Activated B cell treated with CpG ODN at 0.5 μM for 24 hours (primary cell): Measurements from ENCODE around the gene IL6. TPM values are rescaled to one million over a fixed set of nuclear protein-coding genes. Genes with fewer than 3 reads are reported as not detected.

Source experiments
- ATAC-seq: fragments of 200-7000 bp; cut with Tn5 transposase; one replicate; pipeline ENCODE4 v1.10.0; 2021; ENCODE audit warnings: low read depth, mild to moderate bottlenecking, moderate library complexity
- CTCF ChIA-PET: fragments of 350-600 bp; sonication (Branson Sonifier 250); formaldehyde crosslinking; loops from one replicate; lab custom pipeline; 2021; ENCODE audit warnings: antibody characterized with exemption; lab: Charles Lee
- POLR2A ChIA-PET: fragments of 350-600 bp; sonication (Branson Sonifier 250); formaldehyde crosslinking; loops from one replicate; lab custom pipeline; 2021; ENCODE audit warnings: antibody characterized with exemption; lab: Charles Lee
- DNase-seq: peaks from one replicate; pipeline ENCODE4 v3.0.0; 2022
- H3K27ac Mint-ChIP-seq: one replicate; pipeline ENCODE4 v1.8.0; 2020; ENCODE audit warnings: mixed read lengths
- H3K27me3 Mint-ChIP-seq: one replicate; pipeline ENCODE4 v1.8.0; 2021; ENCODE audit warnings: mixed read lengths
- H3K36me3 Mint-ChIP-seq: one replicate; pipeline ENCODE4 v1.8.0; 2021; ENCODE audit warnings: low read depth, mixed read lengths
- H3K4me1 Mint-ChIP-seq: one replicate; pipeline ENCODE4 v1.8.0; 2021; ENCODE audit warnings: mixed read lengths
- H3K4me3 Mint-ChIP-seq: one replicate; pipeline ENCODE4 v1.8.0; 2020; ENCODE audit warnings: mild to moderate bottlenecking, mixed read lengths
- H3K9me3 Mint-ChIP-seq: one replicate; pipeline ENCODE4 v1.8.0; 2020; ENCODE audit warnings: mixed read lengths
- CTCF ChIP-seq: fragments of 200-600 bp; IDR thresholded peaks from one replicate; pipeline ENCODE4 v1.8.0; 2022; ENCODE audit warnings: antibody characterized with exemption, mild to moderate bottlenecking
- intact Hi-C: fragments of 100-400 bp; cut with micrococcal nuclease; formaldehyde crosslinking; loops from one replicate; pipeline ENCODE4 v1.15.1; 2024
- total RNA-seq: library from RNA; stranded (reverse); gene quantifications from 2 replicates; pipeline ENCODE4 v1.2.3, GENCODE V29; 2022

Gene IL6
- total RNA-seq, 1 donor from 2014 or later: 72.3 TPM

DNA sequence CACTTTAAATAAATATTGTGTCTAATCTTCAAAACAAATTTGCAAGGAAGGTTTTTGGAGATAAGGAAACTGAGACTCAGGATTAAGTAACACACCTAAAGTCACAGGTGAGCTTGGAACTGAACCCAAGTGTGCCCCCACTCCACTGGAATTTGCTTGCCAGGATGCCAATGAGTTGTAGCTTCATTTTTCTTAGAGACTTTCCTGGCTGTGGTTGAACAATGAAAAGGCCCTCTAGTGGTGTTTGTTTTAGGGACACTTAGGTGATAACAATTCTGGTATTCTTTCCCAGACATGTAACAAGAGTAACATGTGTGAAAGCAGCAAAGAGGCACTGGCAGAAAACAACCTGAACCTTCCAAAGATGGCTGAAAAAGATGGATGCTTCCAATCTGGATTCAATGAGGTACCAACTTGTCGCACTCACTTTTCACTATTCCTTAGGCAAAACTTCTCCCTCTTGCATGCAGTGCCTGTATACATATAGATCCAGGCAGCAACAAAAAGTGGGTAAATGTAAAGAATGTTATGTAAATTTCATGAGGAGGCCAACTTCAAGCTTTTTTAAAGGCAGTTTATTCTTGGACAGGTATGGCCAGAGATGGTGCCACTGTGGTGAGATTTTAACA, 1.5 kb downstream of the IL6 start:
- H3K27me3 Mint-ChIP-seq: no peaks in the 10 kb centered on the region
- DNase-seq (no peak), ATAC-seq (no peak)
- ChIA-PET POLR2A (interaction anchor here (0.6 to 8.2 kb wide), 8 partner anchors 30 to 167 kb away, joined by 3 to 215 read pairs (median 10); no protein-coding TSS in a partner anchor), CTCF (interaction anchor here (0.9 to 12.7 kb wide), 16 partner anchors 16 to 327 kb away, joined by 3 to 348 read pairs (median 10); no protein-coding TSS in a partner anchor)
- intact Hi-C loops: loop anchor here (5.0 kb wide), 1 partner anchor 124 kb away; no protein-coding TSS in a partner anchor
- no peaks in the 10 kb centered on the region for H3K9me3 Mint-ChIP-seq
- TF ChIP-seq CTCF: no peak
- H3K4me3 Mint-ChIP-seq: peak overlapping the region; percentile 94
- peak overlapping the region; percentile 94 for H3K27ac Mint-ChIP-seq
- peaks cover 44% of the 10 kb centered on the region for H3K36me3 Mint-ChIP-seq
- peaks cover 70% of the 10 kb centered on the region for H3K4me1 Mint-ChIP-seq

DNA sequence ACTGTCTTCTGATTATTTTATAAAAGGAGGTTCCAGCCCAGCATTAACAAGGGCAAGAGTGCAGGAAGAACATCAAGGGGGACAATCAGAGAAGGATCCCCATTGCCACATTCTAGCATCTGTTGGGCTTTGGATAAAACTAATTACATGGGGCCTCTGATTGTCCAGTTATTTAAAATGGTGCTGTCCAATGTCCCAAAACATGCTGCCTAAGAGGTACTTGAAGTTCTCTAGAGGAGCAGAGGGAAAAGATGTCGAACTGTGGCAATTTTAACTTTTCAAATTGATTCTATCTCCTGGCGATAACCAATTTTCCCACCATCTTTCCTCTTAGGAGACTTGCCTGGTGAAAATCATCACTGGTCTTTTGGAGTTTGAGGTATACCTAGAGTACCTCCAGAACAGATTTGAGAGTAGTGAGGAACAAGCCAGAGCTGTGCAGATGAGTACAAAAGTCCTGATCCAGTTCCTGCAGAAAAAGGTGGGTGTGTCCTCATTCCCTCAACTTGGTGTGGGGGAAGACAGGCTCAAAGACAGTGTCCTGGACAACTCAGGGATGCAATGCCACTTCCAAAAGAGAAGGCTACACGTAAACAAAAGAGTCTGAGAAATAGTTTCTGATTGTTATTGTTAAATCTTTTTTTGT, 2.3 kb downstream of the IL6 start:
- ATAC-seq (no peak), DNase-seq (no peak)
- H3K36me3 Mint-ChIP-seq: peaks cover 46% of the 10 kb centered on the region
- ChIA-PET CTCF (interaction anchor here (1.3 to 12.7 kb wide), 4 partner anchors 53 to 176 kb away, joined by 3 to 348 read pairs (median 68); no protein-coding TSS in a partner anchor), POLR2A (interaction anchor here (1.6 to 8.2 kb wide), 3 partner anchors 31 to 70 kb away, joined by 4 to 215 read pairs (median 129); no protein-coding TSS in a partner anchor)
- H3K4me3 Mint-ChIP-seq: peak overlapping the region; percentile 94
- H3K27ac Mint-ChIP-seq: no peak overlapping the region
- no peak for TF ChIP-seq CTCF
- peaks cover 65% of the 10 kb centered on the region for H3K4me1 Mint-ChIP-seq
- no peaks in the 10 kb centered on the region for H3K27me3 Mint-ChIP-seq
- no peaks in the 10 kb centered on the region for H3K9me3 Mint-ChIP-seq
- intact Hi-C loops: loop anchor here (5.0 kb wide), 1 partner anchor 123 kb away; no protein-coding TSS in a partner anchor

DNA sequence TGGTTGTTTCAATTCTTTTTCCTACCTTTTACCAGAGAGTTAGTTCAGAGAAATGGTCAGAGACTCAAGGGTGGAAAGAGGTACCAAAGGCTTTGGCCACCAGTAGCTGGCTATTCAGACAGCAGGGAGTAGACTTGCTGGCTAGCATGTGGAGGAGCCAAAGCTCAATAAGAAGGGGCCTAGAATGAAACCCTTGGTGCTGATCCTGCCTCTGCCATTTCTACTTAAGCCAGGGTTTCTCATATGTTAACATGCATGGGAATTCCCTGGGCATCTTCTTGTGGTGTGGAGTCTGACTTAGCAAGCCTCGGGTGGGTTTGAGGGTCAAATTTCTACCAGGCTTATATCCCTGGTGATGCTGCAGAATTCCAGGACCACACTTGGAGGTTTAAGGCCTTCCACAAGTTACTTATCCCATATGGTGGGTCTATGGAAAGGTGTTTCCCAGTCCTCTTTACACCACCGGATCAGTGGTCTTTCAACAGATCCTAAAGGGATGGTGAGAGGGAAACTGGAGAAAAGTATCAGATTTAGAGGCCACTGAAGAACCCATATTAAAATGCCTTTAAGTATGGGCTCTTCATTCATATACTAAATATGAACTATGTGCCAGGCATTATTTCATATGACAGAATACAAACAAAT, 3.2 kb downstream of the IL6 start:
- intact Hi-C loops: no loop called here
- ATAC-seq (no peak), DNase-seq (no peak)
- peaks cover 46% of the 10 kb centered on the region for H3K36me3 Mint-ChIP-seq
- ChIA-PET POLR2A (interaction anchor here (0.7 to 1.6 kb wide), 3 partner anchors 17 to 57 kb away, joined by 3 to 4 read pairs (median 4); no protein-coding TSS in a partner anchor), CTCF (interaction anchor here (8.3 to 12.7 kb wide), 2 partner anchors 68 to 169 kb away, joined by 110 to 348 read pairs; no protein-coding TSS in a partner anchor)
- peak overlapping the region; percentile 67 for H3K27ac Mint-ChIP-seq
- H3K9me3 Mint-ChIP-seq: no peaks in the 10 kb centered on the region
- peak overlapping the region; percentile 94 for H3K4me3 Mint-ChIP-seq
- no peak for TF ChIP-seq CTCF
- peaks cover 58% of the 10 kb centered on the region for H3K4me1 Mint-ChIP-seq
- no peaks in the 10 kb centered on the region for H3K27me3 Mint-ChIP-seq

- DNase-seq (no peak), ATAC-seq (no peak)
- ChIA-PET CTCF (interaction anchor here (0.7 to 12.7 kb wide), 6 partner anchors 34 to 325 kb away, joined by 3 to 348 read pairs (median 6); no protein-coding TSS in a partner anchor), POLR2A (interaction anchor here (0.7 to 3.1 kb wide), 6 partner anchors 8 to 170 kb away, joined by 3 to 17 read pairs (median 6); no protein-coding TSS in a partner anchor)
- Mint-ChIP-seq H3K36me3 (peaks cover 46% of the 10 kb centered on the region), H3K4me1 (peaks cover 49% of the 10 kb centered on the region), H3K9me3 (no peaks in the 10 kb centered on the region), H3K27ac (peak overlapping the region; percentile 67), H3K4me3 (peak overlapping the region; percentile 62), H3K27me3 (no peaks in the 10 kb centered on the region)
- intact Hi-C loops: no loop called here
- TF ChIP-seq CTCF: no peak
Observed at GRCh38 chr7:22730921-22731654, 4.1 kb downstream of the IL6 start.
